Omental fat pad (tissue), 4 donors: ENCODE measurements around the gene MIGA2. TPM values are rescaled to one million over a fixed set of nuclear protein-coding genes. Genes with fewer than 3 reads are reported as not detected.

Experiments used
- ATAC-seq: fragments of 150-250 bp; one replicate; pipeline ENCODE4 v1.9.1; 2016; ENCODE audit warnings: mild to moderate bottlenecking, moderate library complexity; ENCODE audit not compliant: low FRiP score
- DNase-seq: peaks from one replicate; pipeline ENCODE4 v3.0.0-alpha.2; 2019; ENCODE audit warnings: low spot score
- CTCF ChIP-seq, 3 donors: fragments of 450-650 bp; IDR thresholded peaks; one replicate each; pipeline ENCODE4 v1.5.1; 2016 to 2017; ENCODE audit warnings: antibody characterized with exemption in 3 of 3, mild to moderate bottlenecking in 3 of 3, moderate library complexity in 2 of 3
- total RNA-seq, 4 donors: library from RNA; depleted of rRNA; stranded (reverse); fragments of >200 nt; gene quantifications; one replicate each; pipeline ENCODE4 v1.1.0, GENCODE V29; 2016

MIGA2 gene
- total RNA-seq, 4 donors from 2014 or later: 19.4 to 38.5 (median 20.9) TPM

- no peak for TF ChIP-seq CTCF (IDR thresholded peaks at IDR 0.05)
- ATAC-seq: no peak
These were observed 1.3 kb downstream of the MIGA2 start for GRCh38 chr9:129037767-129038098.

DNA sequence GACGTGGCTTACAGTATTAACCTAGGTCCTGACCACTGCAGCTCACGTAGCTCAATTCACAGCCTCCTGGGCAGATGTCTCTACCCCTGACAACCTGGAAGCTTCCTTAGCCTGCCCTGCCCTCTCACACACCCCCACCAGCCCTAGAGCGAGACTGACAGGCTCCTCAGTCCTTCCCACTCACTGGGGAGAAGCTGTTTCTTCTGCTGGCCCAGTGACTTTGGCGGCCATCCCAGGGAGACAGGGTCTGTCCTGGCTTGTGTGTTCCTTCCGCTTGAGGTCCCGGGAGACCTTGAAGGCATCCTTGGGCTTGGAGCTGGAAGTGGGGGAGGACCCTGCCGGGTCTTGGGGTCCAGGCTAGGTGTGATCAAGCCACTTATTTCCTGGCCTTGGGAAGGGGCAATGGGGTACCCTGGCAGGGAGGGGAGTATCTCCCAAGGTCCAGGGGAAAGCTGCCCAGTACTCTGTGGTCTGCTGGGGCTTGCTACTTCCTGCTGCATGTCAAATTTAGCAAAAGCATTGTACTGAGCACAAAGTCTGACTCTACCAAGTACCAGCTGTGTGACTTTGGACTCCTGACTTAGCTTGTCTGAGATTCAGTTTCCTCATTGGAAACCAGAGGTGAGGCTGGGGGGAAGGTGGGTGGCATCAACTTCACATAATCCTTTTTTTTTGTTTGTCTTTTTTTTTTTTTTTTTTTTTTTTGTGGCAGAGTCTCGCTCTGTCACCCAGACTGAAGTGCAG is 1.9 kb downstream of the MIGA2 start:
- ATAC-seq: no peak
- TF ChIP-seq CTCF (IDR thresholded peaks at IDR 0.05): no peak
- no peak for DNase-seq

More at GRCh38 chr9:129037767-129038098, 1.3 kb downstream of the MIGA2 start:
- DNase-seq: no peak

- no peak for TF ChIP-seq CTCF (IDR thresholded peaks at IDR 0.05)
- ATAC-seq (no peak), DNase-seq (no peak)
These were observed 3.8 kb downstream of the MIGA2 start for GRCh38 chr9:129040113-129040643.

DNA sequence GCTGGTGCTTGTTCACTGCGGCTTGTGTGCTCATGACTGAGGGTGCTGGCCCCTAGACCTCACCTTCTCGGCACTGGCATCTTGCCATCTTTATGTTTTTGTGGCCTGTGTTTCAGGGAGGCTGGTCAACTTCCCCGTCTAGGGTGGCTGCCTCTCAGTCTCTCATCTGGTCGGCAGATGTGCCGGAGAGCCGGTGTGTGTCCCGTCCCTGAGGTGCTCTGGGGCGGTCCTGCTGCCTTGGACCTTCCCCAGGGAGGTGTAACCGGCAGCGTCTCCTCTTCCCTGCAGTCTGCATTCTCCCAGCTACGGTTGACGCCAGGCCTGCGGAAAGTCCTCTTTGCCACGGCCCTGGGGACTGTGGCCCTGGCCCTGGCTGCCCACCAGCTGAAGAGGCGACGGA is 5.6 kb downstream of the MIGA2 start:
- DNase-seq (no peak), ATAC-seq (no peak)
- TF ChIP-seq CTCF (IDR thresholded peaks at IDR 0.05): no peak

- no peak for TF ChIP-seq CTCF (IDR thresholded peaks at IDR 0.05)
- no peak for ATAC-seq
- DNase-seq: no peak
These were observed 16.2 kb downstream of the MIGA2 start for GRCh38 chr9:129052592-129052991.

- ATAC-seq: no peak
- TF ChIP-seq CTCF (IDR thresholded peaks at IDR 0.05): no peak
These were observed 16.6 kb downstream of the MIGA2 start for GRCh38 chr9:129053020-129053419.

More at GRCh38 chr9:129053020-129053419, 16.6 kb downstream of the MIGA2 start:
- no peak for DNase-seq
